HEK293 (cell line): ENCODE measurements around the gene CDC5L.

Source experiments
- CTCF ChIA-PET: fragments of 350-600 bp; formaldehyde crosslinking; extraction: SDS; loops from one replicate; lab custom pipeline; 2021; ENCODE audit warnings: antibody characterized with exemption; lab: Yijun Ruan, JAX
- POLR2A ChIA-PET: fragments of 300-600 bp; formaldehyde crosslinking; extraction: SDS; loops from one replicate; lab custom pipeline; 2020; ENCODE audit warnings: antibody characterized with exemption, inconsistent platforms; lab: Yijun Ruan, JAX
- H3K27ac ChIP-seq: fragments of 200-500 bp; sonication (Bioruptor generic); 2 replicates; pipeline ENCODE4 v1.5.1; 2014; ENCODE audit warnings: low read depth, low read length, control low read depth, inconsistent platforms; ENCODE audit errors: extremely low read depth
- H3K36me3 ChIP-seq, 2 experiments: fragments of 200-500 bp in 1 of 2; sonication (Bioruptor generic) in 1 of 2; 1 replicate in 1 of 2; 2 replicates in 1 of 2; pipeline ENCODE4 v1.5.1; 2014 to 2017; ENCODE audit warnings: inconsistent platforms in 2 of 2, low read length in 2 of 2; ENCODE audit not compliant: control insufficient read depth in 2 of 2, insufficient read depth in 1 of 2
- H3K4me1 ChIP-seq: fragments of 200-500 bp; sonication (Bioruptor generic); 2 replicates; pipeline ENCODE4 v1.5.1; 2014; ENCODE audit warnings: mild to moderate bottlenecking, low read length, inconsistent platforms; ENCODE audit not compliant: control insufficient read depth, insufficient read depth
- H3K4me3 ChIP-seq: 2 replicates; pipeline ENCODE4 v1.5.1; 2011; ENCODE audit warnings: low read depth, mild to moderate bottlenecking, control low read depth, low read length, moderate library complexity
- H3K9me3 ChIP-seq: fragments of 200-500 bp; sonication (Bioruptor generic); 2 replicates; pipeline ENCODE4 v1.5.1; 2014; ENCODE audit warnings: low read depth, low read length, inconsistent platforms; ENCODE audit not compliant: control insufficient read depth, insufficient read depth
- GLIS1 ChIP-seq: fragments of 450-650 bp; formaldehyde crosslinking; IDR thresholded peaks from 2 replicates; pipeline ENCODE4 v1.5.1; 2016; ENCODE audit warnings: missing biosample characterization, missing genetic modification characterization
- HOXC10 ChIP-seq: sonication (generic); formaldehyde crosslinking; IDR thresholded peaks from 2 replicates; pipeline ENCODE4 v1.8.1; 2023; ENCODE audit warnings: mild to moderate bottlenecking, missing genetic modification reagents
- IKZF3 ChIP-seq: fragments of 450-650 bp; IDR thresholded peaks from 2 replicates; pipeline ENCODE4 v1.5.0; 2018; ENCODE audit warnings: missing biosample characterization, mild to moderate bottlenecking, missing genetic modification characterization, moderate library complexity
- KLF1 ChIP-seq: fragments of 450-650 bp; formaldehyde crosslinking; IDR thresholded peaks from 2 replicates; pipeline ENCODE4 v1.5.1; 2016; ENCODE audit warnings: missing biosample characterization, missing genetic modification characterization
- SCRT2 ChIP-seq: fragments of 450-650 bp; formaldehyde crosslinking; IDR thresholded peaks from 2 replicates; pipeline ENCODE4 v1.5.1; 2016; ENCODE audit warnings: missing biosample characterization, missing genetic modification characterization
- SETDB1 ChIP-seq: IDR thresholded peaks from one replicate; pipeline ENCODE4 v1.6.1; 2017; ENCODE audit warnings: mild to moderate bottlenecking, low read length, moderate library complexity, mixed read lengths; ENCODE audit not compliant: insufficient read length
- SP2 ChIP-seq: fragments of 450-650 bp; formaldehyde crosslinking; IDR thresholded peaks from 2 replicates; pipeline ENCODE4 v1.5.1; 2016; ENCODE audit warnings: missing biosample characterization, missing genetic modification characterization
- TRIM28 ChIP-seq: IDR thresholded peaks from 2 replicates; pipeline ENCODE4 v1.6.1; 2011; ENCODE audit warnings: low read length, control low read depth, borderline replicate concordance
- ZNF112 ChIP-seq: fragments of 450-650 bp; formaldehyde crosslinking; IDR thresholded peaks from 2 replicates; pipeline ENCODE4 v1.5.0; 2017; ENCODE audit warnings: missing biosample characterization, missing genetic modification characterization
- ZNF140 ChIP-seq: fragments of 450-650 bp; formaldehyde crosslinking; IDR thresholded peaks from 2 replicates; pipeline ENCODE4 v1.5.1; 2016; ENCODE audit warnings: missing biosample characterization, missing genetic modification characterization
- ZNF146 ChIP-seq: fragments of 450-650 bp; formaldehyde crosslinking; IDR thresholded peaks from 2 replicates; pipeline ENCODE4 v1.5.1; 2016; ENCODE audit warnings: missing biosample characterization, missing genetic modification characterization
- ZNF175 ChIP-seq: fragments of 450-650 bp; formaldehyde crosslinking; IDR thresholded peaks from 2 replicates; pipeline ENCODE4 v1.5.1; 2016; ENCODE audit warnings: missing biosample characterization, missing genetic modification characterization
- ZNF48 ChIP-seq: fragments of 450-650 bp; formaldehyde crosslinking; IDR thresholded peaks from 2 replicates; pipeline ENCODE4 v1.5.1; 2016; ENCODE audit warnings: missing biosample characterization, missing genetic modification characterization
- ZNF521 ChIP-seq: fragments of 450-650 bp; formaldehyde crosslinking; IDR thresholded peaks from 2 replicates; pipeline ENCODE4 v1.5.1; 2017; ENCODE audit warnings: missing biosample characterization, mild to moderate bottlenecking, missing genetic modification characterization
- ZNF777 ChIP-seq: fragments of 450-650 bp; formaldehyde crosslinking; IDR thresholded peaks from 2 replicates; pipeline ENCODE4 v1.5.1; 2017; ENCODE audit warnings: missing biosample characterization, missing genetic modification characterization, borderline replicate concordance
- ZNF837 ChIP-seq: fragments of 450-650 bp; formaldehyde crosslinking; IDR thresholded peaks from 2 replicates; pipeline ENCODE4 v1.5.1; 2016; ENCODE audit warnings: missing biosample characterization, missing genetic modification characterization
- ZSCAN30 ChIP-seq: fragments of 450-650 bp; IDR thresholded peaks from 2 replicates; pipeline ENCODE4 v1.5.1; 2018; ENCODE audit warnings: missing biosample characterization, mild to moderate bottlenecking, missing genetic modification characterization, moderate library complexity
- TF ChIP-seq, protein P1 (sequence below): fragments of 450-650 bp; formaldehyde crosslinking; IDR thresholded peaks from 2 replicates; pipeline ENCODE4 v1.5.1; 2016; ENCODE audit warnings: missing biosample characterization, missing genetic modification characterization
- TF ChIP-seq, protein P2 (sequence below): fragments of 450-650 bp; formaldehyde crosslinking; IDR thresholded peaks from 2 replicates; pipeline ENCODE4 v1.5.1; 2017; ENCODE audit warnings: missing biosample characterization, missing genetic modification characterization

CDC5L gene

DNA sequence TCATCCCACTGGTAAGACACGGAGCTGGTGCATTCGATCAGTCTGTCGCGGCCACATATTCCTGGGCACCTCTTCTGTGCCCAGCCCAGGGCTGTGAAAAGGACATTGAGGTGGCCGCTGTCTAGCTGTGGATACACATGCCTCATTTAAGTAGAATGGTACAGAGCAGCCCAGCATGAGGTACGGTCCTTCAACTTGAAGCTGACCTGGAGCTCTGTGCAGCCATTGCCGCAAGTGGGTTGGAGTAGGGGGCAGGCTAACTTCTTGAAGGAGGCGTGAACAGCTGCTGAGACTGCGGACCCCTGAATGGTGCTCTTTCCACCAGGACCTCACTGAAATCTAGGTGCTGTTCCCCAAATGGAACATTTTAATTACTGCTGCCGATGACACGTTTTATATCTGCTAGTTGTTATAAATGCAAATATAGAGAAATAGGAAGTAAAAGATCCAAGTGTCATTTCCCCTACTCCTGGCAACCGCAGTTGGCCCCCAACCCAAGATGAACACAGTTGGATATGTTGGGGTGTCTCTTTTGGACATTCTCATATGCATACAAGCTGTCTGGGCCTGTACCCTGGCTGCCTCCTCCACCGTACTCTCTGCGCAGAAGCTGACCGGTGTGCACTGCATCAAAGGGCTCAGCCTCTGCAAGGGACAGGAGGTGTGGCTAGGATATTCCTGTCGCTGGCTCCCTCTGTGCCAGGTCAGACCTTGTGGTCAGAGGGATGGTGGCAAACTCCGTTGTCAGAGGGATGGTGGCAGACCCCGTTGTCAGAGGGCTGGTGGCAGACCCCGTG is 86.1 kb downstream of the CDC5L start:
- no peak overlapping the region for H3K27ac ChIP-seq
- ChIA-PET CTCF (interaction anchor here (0.6 to 4.6 kb wide), 4 partner anchors 8 to 335 kb away, joined by 3 to 58 read pairs (median 4); no protein-coding TSS in a partner anchor), POLR2A (no interaction called here)
- no peak overlapping the region for H3K4me3 ChIP-seq
- H3K9me3 ChIP-seq: no peaks in the 10 kb centered on the region
- TF ChIP-seq ZSCAN30 (no peak), GLIS1 (no peak), ZNF837 (tag by site-specific recombination) (no peak), ZNF48 (tag by site-specific recombination) (no peak), TRIM28 (no peak), SCRT2 (tag by site-specific recombination) (no peak)
- H3K36me3 ChIP-seq: no peaks in the 10 kb centered on the region
- H3K4me1 ChIP-seq: no peaks in the 10 kb centered on the region

DNA sequence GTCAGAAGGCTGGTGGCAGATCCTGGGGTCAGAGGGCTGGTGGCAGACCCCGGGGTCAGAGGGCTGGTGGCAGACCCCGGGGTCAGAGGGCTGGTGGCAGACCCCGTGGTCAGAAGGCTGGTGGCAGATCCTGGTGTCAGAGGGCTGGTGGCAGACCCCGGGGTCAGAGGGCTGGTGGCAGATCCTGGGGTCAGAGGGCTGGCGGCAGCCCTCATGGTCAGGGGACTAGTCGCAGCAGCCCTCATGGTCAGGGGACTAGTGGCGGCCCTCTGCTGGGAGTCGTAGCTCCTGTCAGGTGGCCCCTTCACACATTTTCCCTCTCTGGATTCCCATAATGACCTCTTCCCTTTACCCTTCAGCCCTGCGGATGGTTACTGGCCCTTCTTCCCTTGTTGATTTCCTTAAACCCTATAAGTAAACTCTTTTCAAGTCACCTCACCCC is 86.7 kb downstream of the CDC5L start:
- ChIA-PET POLR2A (no interaction called here), CTCF (interaction anchor here (2.2 to 4.6 kb wide), 4 partner anchors 8 to 1448 kb away, joined by 11 to 71 read pairs (median 46); no protein-coding TSS in a partner anchor)

DNA sequence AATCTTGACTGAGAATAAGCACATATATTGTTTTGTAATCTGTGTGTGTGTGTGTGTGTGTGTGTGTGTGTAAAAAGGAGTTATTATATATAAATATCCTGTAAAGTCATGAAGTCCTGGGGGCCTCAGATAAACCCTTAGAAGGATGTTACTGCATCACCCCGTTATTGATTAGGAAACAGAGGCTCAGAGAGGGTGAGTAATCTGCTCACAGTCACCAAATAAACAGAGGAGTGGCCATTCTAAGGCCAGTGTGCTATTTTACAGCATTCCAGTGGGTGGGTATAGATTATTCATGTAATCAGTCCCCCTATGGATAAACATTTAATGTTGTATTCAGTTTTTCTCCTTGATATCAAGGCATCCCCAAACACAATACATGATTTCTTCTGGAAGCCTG is 87.1 kb downstream of the CDC5L start:
- Histone ChIP-seq H3K27ac (no peak overlapping the region), H3K9me3 (no peaks in the 10 kb centered on the region), H3K4me1 (no peaks in the 10 kb centered on the region), H3K4me3 (no peak overlapping the region), H3K36me3 (no peaks in the 10 kb centered on the region)
- TF ChIP-seq, protein P1, sequence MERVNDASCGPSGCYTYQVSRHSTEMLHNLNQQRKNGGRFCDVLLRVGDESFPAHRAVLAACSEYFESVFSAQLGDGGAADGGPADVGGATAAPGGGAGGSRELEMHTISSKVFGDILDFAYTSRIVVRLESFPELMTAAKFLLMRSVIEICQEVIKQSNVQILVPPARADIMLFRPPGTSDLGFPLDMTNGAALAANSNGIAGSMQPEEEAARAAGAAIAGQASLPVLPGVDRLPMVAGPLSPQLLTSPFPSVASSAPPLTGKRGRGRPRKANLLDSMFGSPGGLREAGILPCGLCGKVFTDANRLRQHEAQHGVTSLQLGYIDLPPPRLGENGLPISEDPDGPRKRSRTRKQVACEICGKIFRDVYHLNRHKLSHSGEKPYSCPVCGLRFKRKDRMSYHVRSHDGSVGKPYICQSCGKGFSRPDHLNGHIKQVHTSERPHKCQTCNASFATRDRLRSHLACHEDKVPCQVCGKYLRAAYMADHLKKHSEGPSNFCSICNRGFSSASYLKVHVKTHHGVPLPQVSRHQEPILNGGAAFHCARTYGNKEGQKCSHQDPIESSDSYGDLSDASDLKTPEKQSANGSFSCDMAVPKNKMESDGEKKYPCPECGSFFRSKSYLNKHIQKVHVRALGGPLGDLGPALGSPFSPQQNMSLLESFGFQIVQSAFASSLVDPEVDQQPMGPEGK (tag by site-specific recombination): no peak
- TF ChIP-seq ZNF521 (no peak), KLF1 (tag by site-specific recombination) (no peak), SETDB1 (no peak)
- ChIA-PET POLR2A (no interaction called here), CTCF (interaction anchor here (0.8 to 4.9 kb wide), 37 partner anchors 9 to 1734 kb away, joined by 3 to 71 read pairs (median 7); no protein-coding TSS in a partner anchor)

More for the DNA sequence above, 86.7 kb downstream of the CDC5L start:
- no peaks in the 10 kb centered on the region for H3K4me1 ChIP-seq
- H3K9me3 ChIP-seq: no peaks in the 10 kb centered on the region
- no peak overlapping the region for H3K4me3 ChIP-seq
- TF ChIP-seq ZNF112 (tag by site-specific recombination) (no peak), ZNF175 (tag by site-specific recombination) (no peak), ZSCAN30 (no peak), GLIS1 (no peak), IKZF3 (tag by site-specific recombination) (no peak), ZNF777 (tag by site-specific recombination) (no peak), ZNF140 (tag by site-specific recombination) (no peak), ZNF146 (tag by site-specific recombination) (no peak), HOXC10 (no peak), SP2 (tag by site-specific recombination) (no peak)
- TF ChIP-seq, protein P2, sequence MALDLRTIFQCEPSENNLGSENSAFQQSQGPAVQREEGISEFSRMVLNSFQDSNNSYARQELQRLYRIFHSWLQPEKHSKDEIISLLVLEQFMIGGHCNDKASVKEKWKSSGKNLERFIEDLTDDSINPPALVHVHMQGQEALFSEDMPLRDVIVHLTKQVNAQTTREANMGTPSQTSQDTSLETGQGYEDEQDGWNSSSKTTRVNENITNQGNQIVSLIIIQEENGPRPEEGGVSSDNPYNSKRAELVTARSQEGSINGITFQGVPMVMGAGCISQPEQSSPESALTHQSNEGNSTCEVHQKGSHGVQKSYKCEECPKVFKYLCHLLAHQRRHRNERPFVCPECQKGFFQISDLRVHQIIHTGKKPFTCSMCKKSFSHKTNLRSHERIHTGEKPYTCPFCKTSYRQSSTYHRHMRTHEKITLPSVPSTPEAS (tag by site-specific recombination): no peak
- no peaks in the 10 kb centered on the region for H3K36me3 ChIP-seq
- H3K27ac ChIP-seq: no peak overlapping the region
